Measurements from ENCODE around the gene ZNF638.
A peak's percentile ranks its signal among the peaks of the same experiment; 100 is the strongest.

Gene ZNF638

GRCh38 chr2:71332435-71332796, 834 bp downstream of the ZNF638 start:
- Histone ChIP-seq H3K27ac (ENCODE audit: low read length) (no peak overlapping the region), H3K4me1 (ENCODE audit: control insufficient read depth, insufficient read depth, low read length) (no peaks in the 10 kb centered on the region), H3K4me3 (ENCODE audit: low read length) (peak overlapping the region; percentile 97), H3K27me3 (ENCODE audit: control insufficient read depth, insufficient read depth, low read length) (no peaks in the 10 kb centered on the region), H3K36me3 (ENCODE audit: control insufficient read depth, insufficient read depth, low read length) (no peaks in the 10 kb centered on the region), H3K9me3 (ENCODE audit: control insufficient read depth, insufficient read depth, low read length) (no peaks in the 10 kb centered on the region)
- WGBS (ENCODE audit: insufficient coverage, insufficient read length) = no CpG with 5 or more reads among the region's 6 CpGs
- DNase-seq (ENCODE audit: low read depth, low spot score) = no peak

- DNase-seq (ENCODE audit: low read depth, low spot score) = no peak
- no CpG with 5 or more reads among the region's 3 CpGs for WGBS (ENCODE audit: insufficient coverage, insufficient read length)
- Histone ChIP-seq H3K27ac (ENCODE audit: low read length) (no peak overlapping the region), H3K36me3 (ENCODE audit: control insufficient read depth, insufficient read depth, low read length) (no peaks in the 10 kb centered on the region), H3K27me3 (ENCODE audit: control insufficient read depth, insufficient read depth, low read length) (no peaks in the 10 kb centered on the region), H3K9me3 (ENCODE audit: control insufficient read depth, insufficient read depth, low read length) (no peaks in the 10 kb centered on the region), H3K4me1 (ENCODE audit: control insufficient read depth, insufficient read depth, low read length) (no peaks in the 10 kb centered on the region), H3K4me3 (ENCODE audit: low read length) (no peak overlapping the region)
Observed at GRCh38 chr2:71333619-71334018, 2.0 kb downstream of the ZNF638 start.

- no CpG with 5 or more reads among the region's 2 CpGs for WGBS (ENCODE audit: insufficient coverage, insufficient read length)
- no peaks in the 10 kb centered on the region for H3K9me3 ChIP-seq (ENCODE audit: control insufficient read depth, insufficient read depth, low read length)
- no peak for DNase-seq (ENCODE audit: low read depth, low spot score)
- H3K4me1 ChIP-seq (ENCODE audit: control insufficient read depth, insufficient read depth, low read length) = no peaks in the 10 kb centered on the region
- H3K27ac ChIP-seq (ENCODE audit: low read length) = no peak overlapping the region
- no peaks in the 10 kb centered on the region for H3K36me3 ChIP-seq (ENCODE audit: control insufficient read depth, insufficient read depth, low read length)
- H3K4me3 ChIP-seq (ENCODE audit: low read length) = no peak overlapping the region
- H3K27me3 ChIP-seq (ENCODE audit: control insufficient read depth, insufficient read depth, low read length) = no peaks in the 10 kb centered on the region
Observed at GRCh38 chr2:71336384-71336783, 4.8 kb downstream of the ZNF638 start.

GRCh38 chr2:71336802-71337201, 5.2 kb downstream of the ZNF638 start:
- DNase-seq (ENCODE audit: low read depth, low spot score) = no peak
- H3K4me1 ChIP-seq (ENCODE audit: control insufficient read depth, insufficient read depth, low read length) = no peaks in the 10 kb centered on the region
- H3K36me3 ChIP-seq (ENCODE audit: control insufficient read depth, insufficient read depth, low read length) = no peaks in the 10 kb centered on the region
- H3K9me3 ChIP-seq (ENCODE audit: control insufficient read depth, insufficient read depth, low read length) = no peaks in the 10 kb centered on the region
- H3K4me3 ChIP-seq (ENCODE audit: low read length) = no peak overlapping the region
- H3K27me3 ChIP-seq (ENCODE audit: control insufficient read depth, insufficient read depth, low read length) = no peaks in the 10 kb centered on the region
- H3K27ac ChIP-seq (ENCODE audit: low read length) = no peak overlapping the region

- DNase-seq (ENCODE audit: low read depth, low spot score) = no peak
- no CpG with 5 or more reads among the region's 2 CpGs for WGBS (ENCODE audit: insufficient coverage, insufficient read length)
- no peaks in the 10 kb centered on the region for H3K36me3 ChIP-seq (ENCODE audit: control insufficient read depth, insufficient read depth, low read length)
- no peaks in the 10 kb centered on the region for H3K27me3 ChIP-seq (ENCODE audit: control insufficient read depth, insufficient read depth, low read length)
- H3K4me1 ChIP-seq (ENCODE audit: control insufficient read depth, insufficient read depth, low read length) = no peaks in the 10 kb centered on the region
- no peak overlapping the region for H3K27ac ChIP-seq (ENCODE audit: low read length)
- H3K9me3 ChIP-seq (ENCODE audit: control insufficient read depth, insufficient read depth, low read length) = no peaks in the 10 kb centered on the region
- H3K4me3 ChIP-seq (ENCODE audit: low read length) = no peak overlapping the region
Observed at GRCh38 chr2:71337776-71338175, 6.2 kb downstream of the ZNF638 start.

- no CpG with 5 or more reads among the region's 2 CpGs for WGBS (ENCODE audit: insufficient coverage, insufficient read length)
- H3K4me3 ChIP-seq (ENCODE audit: low read length) = no peak overlapping the region
Observed at GRCh38 chr2:71339685-71340084, 8.1 kb downstream of the ZNF638 start.

GRCh38 chr2:71340176-71340575, 8.6 kb downstream of the ZNF638 start:
- no CpG with 5 or more reads among the region's 3 CpGs for WGBS (ENCODE audit: insufficient coverage, insufficient read length)
- no peaks in the 10 kb centered on the region for H3K4me1 ChIP-seq (ENCODE audit: control insufficient read depth, insufficient read depth, low read length)

More at GRCh38 chr2:71339685-71340084, 8.1 kb downstream of the ZNF638 start:
- H3K27ac ChIP-seq (ENCODE audit: low read length) = no peak overlapping the region
- H3K36me3 ChIP-seq (ENCODE audit: control insufficient read depth, insufficient read depth, low read length) = no peaks in the 10 kb centered on the region
- no peaks in the 10 kb centered on the region for H3K27me3 ChIP-seq (ENCODE audit: control insufficient read depth, insufficient read depth, low read length)
- no peak for DNase-seq (ENCODE audit: low read depth, low spot score)
- H3K4me1 ChIP-seq (ENCODE audit: control insufficient read depth, insufficient read depth, low read length) = no peaks in the 10 kb centered on the region
- no peaks in the 10 kb centered on the region for H3K9me3 ChIP-seq (ENCODE audit: control insufficient read depth, insufficient read depth, low read length)

GRCh38 chr2:71341645-71342044, 10.1 kb downstream of the ZNF638 start:
- Histone ChIP-seq H3K9me3 (ENCODE audit: control insufficient read depth, insufficient read depth, low read length) (no peaks in the 10 kb centered on the region), H3K27me3 (ENCODE audit: control insufficient read depth, insufficient read depth, low read length) (no peaks in the 10 kb centered on the region), H3K4me3 (ENCODE audit: low read length) (no peak overlapping the region), H3K27ac (ENCODE audit: low read length) (no peak overlapping the region), H3K36me3 (ENCODE audit: control insufficient read depth, insufficient read depth, low read length) (no peaks in the 10 kb centered on the region), H3K4me1 (ENCODE audit: control insufficient read depth, insufficient read depth, low read length) (no peaks in the 10 kb centered on the region)
- no peak for DNase-seq (ENCODE audit: low read depth, low spot score)
- WGBS (ENCODE audit: insufficient coverage, insufficient read length) = no CpG with 5 or more reads among the region's 4 CpGs

More at GRCh38 chr2:71340176-71340575, 8.6 kb downstream of the ZNF638 start:
- H3K4me3 ChIP-seq (ENCODE audit: low read length) = no peak overlapping the region
- no peaks in the 10 kb centered on the region for H3K9me3 ChIP-seq (ENCODE audit: control insufficient read depth, insufficient read depth, low read length)
- H3K27ac ChIP-seq (ENCODE audit: low read length) = no peak overlapping the region
- H3K36me3 ChIP-seq (ENCODE audit: control insufficient read depth, insufficient read depth, low read length) = no peaks in the 10 kb centered on the region
- DNase-seq (ENCODE audit: low read depth, low spot score) = no peak
- H3K27me3 ChIP-seq (ENCODE audit: control insufficient read depth, insufficient read depth, low read length) = no peaks in the 10 kb centered on the region

- WGBS (ENCODE audit: insufficient coverage, insufficient read length) = 100% methylated on average over 2 of the region's 2 CpGs
Observed at GRCh38 chr2:71346065-71346464, 14.5 kb downstream of the ZNF638 start.

GRCh38 chr2:71347517-71347916, 15.9 kb downstream of the ZNF638 start:
- Histone ChIP-seq H3K27ac (ENCODE audit: low read length) (no peak overlapping the region), H3K4me1 (ENCODE audit: control insufficient read depth, insufficient read depth, low read length) (no peaks in the 10 kb centered on the region), H3K9me3 (ENCODE audit: control insufficient read depth, insufficient read depth, low read length) (no peaks in the 10 kb centered on the region), H3K4me3 (ENCODE audit: low read length) (no peak overlapping the region), H3K36me3 (ENCODE audit: control insufficient read depth, insufficient read depth, low read length) (no peaks in the 10 kb centered on the region), H3K27me3 (ENCODE audit: control insufficient read depth, insufficient read depth, low read length) (no peaks in the 10 kb centered on the region)
- no peak for DNase-seq (ENCODE audit: low read depth, low spot score)

More at GRCh38 chr2:71346065-71346464, 14.5 kb downstream of the ZNF638 start:
- no peak overlapping the region for H3K4me3 ChIP-seq (ENCODE audit: low read length)
- no peak overlapping the region for H3K27ac ChIP-seq (ENCODE audit: low read length)
- no peaks in the 10 kb centered on the region for H3K27me3 ChIP-seq (ENCODE audit: control insufficient read depth, insufficient read depth, low read length)
- H3K36me3 ChIP-seq (ENCODE audit: control insufficient read depth, insufficient read depth, low read length) = no peaks in the 10 kb centered on the region
- no peak for DNase-seq (ENCODE audit: low read depth, low spot score)
- no peaks in the 10 kb centered on the region for H3K9me3 ChIP-seq (ENCODE audit: control insufficient read depth, insufficient read depth, low read length)
- H3K4me1 ChIP-seq (ENCODE audit: control insufficient read depth, insufficient read depth, low read length) = no peaks in the 10 kb centered on the region

GRCh38 chr2:71348302-71348701, 16.7 kb downstream of the ZNF638 start:
- no peaks in the 10 kb centered on the region for H3K4me1 ChIP-seq (ENCODE audit: control insufficient read depth, insufficient read depth, low read length)
- no peak for DNase-seq (ENCODE audit: low read depth, low spot score)
- H3K9me3 ChIP-seq (ENCODE audit: control insufficient read depth, insufficient read depth, low read length) = no peaks in the 10 kb centered on the region
- no peaks in the 10 kb centered on the region for H3K27me3 ChIP-seq (ENCODE audit: control insufficient read depth, insufficient read depth, low read length)
- H3K27ac ChIP-seq (ENCODE audit: low read length) = no peak overlapping the region
- no CpG with 5 or more reads among the region's 3 CpGs for WGBS (ENCODE audit: insufficient coverage, insufficient read length)
- H3K4me3 ChIP-seq (ENCODE audit: low read length) = no peak overlapping the region
- H3K36me3 ChIP-seq (ENCODE audit: control insufficient read depth, insufficient read depth, low read length) = no peaks in the 10 kb centered on the region
